Endometrial microvascular endothelial cells (primary cell): ENCODE measurements around the gene CCBE1. TPM values are rescaled to one million over a fixed set of nuclear protein-coding genes. Genes with fewer than 3 reads are reported as not detected.
"Not testable (repeated sequence)": the region's sequence is repeated elsewhere in the genome, so short reads cannot be mapped to it uniquely, and the experiment has no call there.

Source experiments
- in situ Hi-C: cut with HindIII; loops from 2 replicates; pipeline ENCODE4 v1.10.0; 2017; ENCODE audit warnings: low sequenced_read_pairs, low pct_unique_long_range_greater_than_20kb; ENCODE audit errors: inconsistent ontology term
- total RNA-seq: library from RNA; depleted of rRNA; stranded (reverse); fragments of >200 nt; gene quantifications from one replicate; pipeline ENCODE4 v1.2.3, GENCODE V29; 2015; ENCODE audit errors: inconsistent ontology term

Gene CCBE1
- 8.7 TPM for total RNA-seq

- in situ Hi-C loops: no loop called here
Observed at GRCh38 chr18:59697236-59697932, at the start of gene CCBE1. Gene CCBE1, minus strand, starts transcription at chr18:59697423.

GRCh38 chr18:59744271-59744721 is 47.1 kb upstream of the CCBE1 start:
- in situ Hi-C loops: no loop called here

GRCh38 chr18:59743566-59743965 is 46.3 kb upstream of the CCBE1 start:
- in situ Hi-C loops: no loop called here

- in situ Hi-C loops: no loop called here
Observed at GRCh38 chr18:59742325-59743111, 45.3 kb upstream of the CCBE1 start.

GRCh38 chr18:59740141-59740540 is 42.9 kb upstream of the CCBE1 start:
- in situ Hi-C loops: no loop called here

GRCh38 chr18:59737776-59738300 is 40.6 kb upstream of the CCBE1 start:
- in situ Hi-C loops: no loop called here

GRCh38 chr18:59737335-59737734 is 40.1 kb upstream of the CCBE1 start:
- in situ Hi-C loops: not testable (repeated sequence)

- in situ Hi-C loops: no loop called here
Observed at GRCh38 chr18:59736061-59736460, 38.8 kb upstream of the CCBE1 start.

GRCh38 chr18:59735269-59735860 is 38.1 kb upstream of the CCBE1 start:
- in situ Hi-C loops: no loop called here

GRCh38 chr18:59733421-59733820 is 36.2 kb upstream of the CCBE1 start:
- in situ Hi-C loops: no loop called here

GRCh38 chr18:59730896-59731295 is 33.7 kb upstream of the CCBE1 start:
- in situ Hi-C loops: no loop called here

GRCh38 chr18:59729781-59730180 is 32.6 kb upstream of the CCBE1 start:
- in situ Hi-C loops: no loop called here

- in situ Hi-C loops: no loop called here
Observed at GRCh38 chr18:59728816-59729215, 31.6 kb upstream of the CCBE1 start.

- in situ Hi-C loops: no loop called here
Observed at GRCh38 chr18:59725142-59725541, 27.9 kb upstream of the CCBE1 start.

- in situ Hi-C loops: no loop called here
Observed at GRCh38 chr18:59724103-59724502, 26.9 kb upstream of the CCBE1 start.

- in situ Hi-C loops: no loop called here
Observed at GRCh38 chr18:59721931-59722330, 24.7 kb upstream of the CCBE1 start.

- in situ Hi-C loops: no loop called here
Observed at GRCh38 chr18:59721211-59721610, 24.0 kb upstream of the CCBE1 start.

- in situ Hi-C loops: no loop called here
Observed at GRCh38 chr18:59719544-59720181, 22.4 kb upstream of the CCBE1 start.

- in situ Hi-C loops: no loop called here
Observed at GRCh38 chr18:59718464-59719157, 21.4 kb upstream of the CCBE1 start.
